Measurements from ENCODE around the gene C2CD3.

Gene C2CD3

GRCh38 chr11:73978576-73979086 lies 192.2 kb downstream of the C2CD3 start:
- no peak for DNase-seq

- no peak for DNase-seq
Measured at GRCh38 chr11:73977856-73978519, 192.8 kb downstream of the C2CD3 start.

- DNase-seq: no peak
Measured at GRCh38 chr11:73976451-73977151, 194.2 kb downstream of the C2CD3 start.

- DNase-seq: no peak
Measured at GRCh38 chr11:73975479-73975757, 195.4 kb downstream of the C2CD3 start.

- DNase-seq: no peak
Measured at GRCh38 chr11:73974604-73975478, 196.0 kb downstream of the C2CD3 start.

- no peak for DNase-seq
Measured at GRCh38 chr11:73972620-73973449, 198.0 kb downstream of the C2CD3 start.

- no peak for DNase-seq
Measured at GRCh38 chr11:73972187-73972586, 198.6 kb downstream of the C2CD3 start.

- no peak for DNase-seq
Measured at GRCh38 chr11:73971175-73971719, 199.6 kb downstream of the C2CD3 start.

GRCh38 chr11:73969991-73970800 lies 200.6 kb downstream of the C2CD3 start:
- DNase-seq: no peak

- no peak for DNase-seq
Measured at GRCh38 chr11:73969091-73969490, 201.7 kb downstream of the C2CD3 start.

GRCh38 chr11:73968356-73968966 lies 202.3 kb downstream of the C2CD3 start:
- DNase-seq: no peak

- no peak for DNase-seq
Measured at GRCh38 chr11:73965764-73966121, 205.1 kb downstream of the C2CD3 start.

GRCh38 chr11:73965076-73965763 lies 205.6 kb downstream of the C2CD3 start:
- no peak for DNase-seq

- no peak for DNase-seq
Measured at GRCh38 chr11:73963861-73964260, 206.9 kb downstream of the C2CD3 start.
